GM11168 (cell line): ENCODE data around the gene CDCP1.

Experiments
- in situ Hi-C: fragments of 300-500 bp; cut with MboI; formaldehyde crosslinking; loops from one replicate; pipeline ENCODE4 v1.12.0; 2022; ENCODE audit warnings: low sequenced_read_pairs; ENCODE audit not compliant: unreplicated experiment

The CDCP1 gene

GRCh38 chr3:45145681-45146614 lies at the start of gene CDCP1:
Gene CDCP1, minus strand, starts transcription at chr3:45146378. Its CDS starts 91 bp downstream, at chr3:45146287.
- in situ Hi-C loops: no loop called here

GRCh38 chr3:45194791-45195190 lies 48.6 kb upstream of the CDCP1 start:
- in situ Hi-C loops: no loop called here

- in situ Hi-C loops: no loop called here
These were observed 45.8 kb upstream of the CDCP1 start for GRCh38 chr3:45191924-45192417.

GRCh38 chr3:45191424-45191823 lies 45.2 kb upstream of the CDCP1 start:
- in situ Hi-C loops: no loop called here

GRCh38 chr3:45188719-45189659 lies 42.8 kb upstream of the CDCP1 start:
- in situ Hi-C loops: no loop called here

- in situ Hi-C loops: no loop called here
These were observed 41.5 kb upstream of the CDCP1 start for GRCh38 chr3:45187694-45188141.

GRCh38 chr3:45186871-45187270 lies 40.7 kb upstream of the CDCP1 start:
- in situ Hi-C loops: no loop called here

- in situ Hi-C loops: no loop called here
These were observed 39.3 kb upstream of the CDCP1 start for GRCh38 chr3:45185461-45185860.

GRCh38 chr3:45185052-45185451 lies 38.9 kb upstream of the CDCP1 start:
- in situ Hi-C loops: no loop called here

GRCh38 chr3:45183872-45184262 lies 37.7 kb upstream of the CDCP1 start:
- in situ Hi-C loops: no loop called here

- in situ Hi-C loops: no loop called here
These were observed 37.0 kb upstream of the CDCP1 start for GRCh38 chr3:45182915-45183871.

- in situ Hi-C loops: no loop called here
These were observed 35.3 kb upstream of the CDCP1 start for GRCh38 chr3:45181496-45181895.

- in situ Hi-C loops: no loop called here
These were observed 34.7 kb upstream of the CDCP1 start for GRCh38 chr3:45180899-45181298.

GRCh38 chr3:45180051-45180450 lies 33.9 kb upstream of the CDCP1 start:
- in situ Hi-C loops: no loop called here

GRCh38 chr3:45179163-45179562 lies 33.0 kb upstream of the CDCP1 start:
- in situ Hi-C loops: no loop called here

GRCh38 chr3:45178183-45179023 lies 32.2 kb upstream of the CDCP1 start:
- in situ Hi-C loops: no loop called here

- in situ Hi-C loops: no loop called here
These were observed 30.7 kb upstream of the CDCP1 start for GRCh38 chr3:45176912-45177311.

GRCh38 chr3:45174234-45174633 lies 28.1 kb upstream of the CDCP1 start:
- in situ Hi-C loops: no loop called here

- in situ Hi-C loops: no loop called here
These were observed 27.6 kb upstream of the CDCP1 start for GRCh38 chr3:45173776-45174175.
